GM20431 (cell line): Measurements from ENCODE around the gene MFSD2A.
"Not testable (repeated sequence)": the region's sequence is repeated elsewhere in the genome, so short reads cannot be mapped to it uniquely, and the experiment has no call there.

ENCODE experiments used
- in situ Hi-C: fragments of 300-500 bp; cut with MseI, MboI; formaldehyde crosslinking; loops from one replicate; pipeline ENCODE4 v1.15.0; 2020; ENCODE audit warnings: low sequenced_read_pairs; ENCODE audit not compliant: unreplicated experiment

Gene MFSD2A

GRCh38 chr1:39954870-39955546 is at the start of gene MFSD2A:
MFSD2A (plus strand) TSS chr1:39955145; CDS start chr1:39955293, 148 bp downstream.
- in situ Hi-C loops = no loop called here

- in situ Hi-C loops = no loop called here
Measured at GRCh38 chr1:39905172-39905571, 49.8 kb upstream of the MFSD2A start.

GRCh38 chr1:39907528-39908453 is 47.2 kb upstream of the MFSD2A start:
- in situ Hi-C loops = no loop called here

- in situ Hi-C loops = no loop called here
Measured at GRCh38 chr1:39908534-39908933, 46.4 kb upstream of the MFSD2A start.

GRCh38 chr1:39910263-39910662 is 44.7 kb upstream of the MFSD2A start:
- in situ Hi-C loops = no loop called here

- in situ Hi-C loops = not testable (repeated sequence)
Measured at GRCh38 chr1:39913136-39913535, 41.8 kb upstream of the MFSD2A start.

GRCh38 chr1:39915499-39916129 is 39.3 kb upstream of the MFSD2A start:
- in situ Hi-C loops = no loop called here

- in situ Hi-C loops = no loop called here
Measured at GRCh38 chr1:39917825-39918224, 37.1 kb upstream of the MFSD2A start.

DNA sequence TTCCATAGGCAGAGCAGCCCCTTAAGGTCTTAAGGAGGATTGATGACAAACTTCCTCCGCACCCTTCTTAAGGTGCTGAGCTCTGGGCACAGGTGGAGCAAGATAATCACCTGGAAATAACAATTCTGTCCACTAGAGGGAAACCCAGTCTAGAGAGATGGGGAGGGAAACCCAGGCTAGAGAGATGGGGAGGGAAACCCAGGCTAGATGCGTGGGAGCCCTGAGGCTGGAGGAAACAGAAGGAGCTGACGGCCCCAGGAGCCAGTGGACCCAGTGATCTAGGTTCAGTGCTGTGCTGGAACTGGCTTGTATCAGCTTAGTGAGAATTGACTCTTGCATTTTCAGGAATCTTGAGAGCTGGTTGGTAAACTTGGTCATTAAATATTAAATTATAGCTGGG is 35.4 kb upstream of the MFSD2A start:
- in situ Hi-C loops = no loop called here

- in situ Hi-C loops = no loop called here
Measured at GRCh38 chr1:39922251-39922688, 32.7 kb upstream of the MFSD2A start.

DNA sequence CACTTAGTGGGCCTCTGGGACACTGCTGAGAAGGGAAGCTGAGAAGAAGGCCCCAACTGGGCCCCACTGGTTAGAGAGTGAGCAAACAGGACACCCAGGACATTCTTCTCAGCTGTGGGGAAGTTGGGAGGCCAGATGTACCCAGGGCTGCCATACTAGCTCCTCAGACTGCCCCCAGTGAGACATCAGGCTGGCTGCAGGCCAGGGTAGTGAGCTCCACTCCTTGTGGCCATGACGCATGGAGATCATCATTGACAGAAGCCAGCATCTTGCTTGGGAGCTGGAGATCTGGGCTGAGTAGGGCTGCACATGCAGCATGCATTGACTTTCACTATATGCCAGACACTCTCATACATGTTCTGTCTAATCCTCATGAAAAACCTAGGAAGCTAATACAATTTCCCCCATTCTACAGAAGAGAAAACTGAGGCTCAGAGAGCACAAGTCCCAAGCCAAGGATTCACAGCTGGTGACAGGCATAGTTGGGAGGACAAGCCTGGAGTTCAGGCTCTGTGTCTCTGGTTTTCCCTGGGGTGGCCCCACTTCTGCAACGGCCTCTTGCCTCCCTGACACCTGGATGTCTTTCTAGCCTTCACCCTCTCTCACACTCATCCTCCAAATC is 29.1 kb upstream of the MFSD2A start:
- in situ Hi-C loops = no loop called here

DNA sequence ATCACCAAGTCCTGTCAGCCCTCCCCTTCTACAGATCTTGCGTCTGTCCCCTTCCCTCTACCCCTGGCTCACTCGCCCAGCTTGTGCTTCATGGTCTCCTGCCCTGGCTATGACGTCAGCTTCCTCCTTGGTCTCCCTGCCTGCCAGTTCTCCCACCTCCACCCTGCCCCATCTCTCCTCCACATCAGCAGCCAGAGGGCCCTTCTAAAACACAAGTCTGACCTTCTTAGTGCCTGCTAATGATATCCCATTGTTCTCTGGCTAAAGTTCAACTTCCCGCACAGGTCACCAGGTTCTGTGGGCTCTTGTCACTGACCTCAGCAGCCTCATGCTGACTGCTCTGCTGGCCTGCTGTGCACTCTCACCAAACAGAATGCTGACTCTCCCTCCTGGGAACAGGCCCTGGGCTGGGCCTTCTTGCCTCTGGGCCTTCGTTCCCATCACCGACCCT is 28.6 kb upstream of the MFSD2A start:
- in situ Hi-C loops = no loop called here

DNA sequence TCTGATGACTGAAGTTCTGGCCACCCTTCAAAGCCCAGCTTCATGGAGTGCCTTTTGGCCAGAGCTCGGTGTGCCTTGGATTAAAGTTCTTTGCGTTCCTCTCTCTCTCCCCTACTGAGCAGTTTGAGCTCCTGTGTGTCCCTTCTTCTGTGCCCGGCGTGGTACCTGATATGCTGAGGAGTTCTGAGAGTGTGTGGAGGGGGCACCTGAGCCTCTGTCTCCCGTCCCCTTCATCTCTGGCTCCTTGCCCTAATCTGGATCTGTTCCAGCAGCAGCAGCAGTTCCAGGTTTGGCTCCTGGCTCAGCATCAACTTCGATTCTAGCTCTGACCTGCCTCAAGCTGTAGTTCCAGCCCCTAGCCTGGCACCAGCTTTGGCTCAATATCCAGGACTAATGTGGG is 28.1 kb upstream of the MFSD2A start:
- in situ Hi-C loops = no loop called here

DNA sequence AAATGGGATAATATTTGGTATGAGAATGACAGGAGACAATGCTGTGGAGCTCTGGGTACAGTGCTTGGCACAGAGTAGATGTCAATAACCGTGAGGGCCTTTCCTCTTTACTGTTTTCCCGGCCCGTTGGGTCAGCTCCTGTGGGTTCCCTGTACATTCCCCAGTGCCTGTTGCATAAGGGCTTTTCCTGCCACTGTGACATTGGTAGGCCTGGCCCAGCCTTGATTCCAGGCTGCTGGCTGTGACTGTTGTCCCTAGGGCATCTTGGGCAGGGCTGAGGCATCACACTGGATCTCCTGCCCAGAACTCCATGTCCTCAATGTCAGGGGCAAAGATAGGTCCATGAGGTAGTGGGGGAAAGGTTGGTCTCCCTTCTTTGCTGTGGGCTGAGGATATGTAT is 27.4 kb upstream of the MFSD2A start:
- in situ Hi-C loops = no loop called here

- in situ Hi-C loops = no loop called here
Measured at GRCh38 chr1:39928809-39929587, 25.9 kb upstream of the MFSD2A start.

- in situ Hi-C loops = no loop called here
Measured at GRCh38 chr1:39933956-39934941, 20.7 kb upstream of the MFSD2A start.

- in situ Hi-C loops = no loop called here
Measured at GRCh38 chr1:39936724-39937491, 18.0 kb upstream of the MFSD2A start.

DNA sequence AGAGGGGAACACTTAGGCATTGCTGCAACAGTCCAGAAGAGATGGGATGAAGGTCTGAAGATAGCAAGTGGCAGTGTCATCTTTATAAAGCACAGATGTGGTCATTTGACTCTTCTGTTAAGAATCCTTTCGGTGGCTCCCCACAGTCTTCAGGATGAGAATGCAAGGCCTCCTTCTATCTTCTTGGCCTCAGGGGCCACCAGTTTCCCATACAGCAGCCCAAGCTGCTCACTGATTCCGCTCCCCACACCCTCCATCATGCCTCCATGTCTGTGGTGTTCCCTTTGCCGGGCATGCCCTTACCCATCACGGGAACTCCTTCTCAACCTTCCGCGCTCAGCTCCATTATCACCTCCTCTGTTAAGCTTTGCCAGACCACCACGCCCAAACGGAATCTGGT is 16.1 kb upstream of the MFSD2A start:
- in situ Hi-C loops = no loop called here
